Sciatic nerve (tissue), 2 donors: ENCODE data around the gene TNN. TPM values are rescaled to one million over a fixed set of nuclear protein-coding genes. Genes with fewer than 3 reads are reported as not detected.

Experiments used
- ATAC-seq: fragments of 200-7000 bp; cut with Tn5 transposase; one replicate; pipeline ENCODE4 v1.9.1; 2020; ENCODE audit warnings: mild to moderate bottlenecking, moderate library complexity
- DNase-seq: peaks from one replicate; pipeline ENCODE4 v3.0.0-alpha.2; 2020; ENCODE audit warnings: low spot score
- intact Hi-C: fragments of 100-400 bp; cut with DNase I; formaldehyde crosslinking; loops from one replicate; pipeline ENCODE4 v1.14.2; 2022
- total RNA-seq: library from RNA; stranded (reverse); fragmentation: NEBNext Ultra II Directional; extraction: Animal tissue kit (Norgen Biotek cat#: 25700); gene quantifications from one replicate; pipeline ENCODE4 v1.2.1, GENCODE V29; 2021
- donor health status: DM: no; HTN: no; CAD: no.
- donor health status: DM: no; HTN: no; CAD: no.

TNN gene
- total RNA-seq, 1 donor from 2014 or later = 1.1 TPM

GRCh38 chr1:175191659-175192058 lies 124.0 kb downstream of the TNN start:
- intact Hi-C loops = no loop called here
- ATAC-seq (peak; percentile 35), DNase-seq (no peak)

- intact Hi-C loops = no loop called here
Measured at GRCh38 chr1:175192111-175192629, 124.5 kb downstream of the TNN start.

GRCh38 chr1:175192630-175193526 lies 125.2 kb downstream of the TNN start, which contains the start of gene KIAA0040:
KIAA0040 (minus strand) TSS chr1:175192776; CDS start chr1:175161013, 31,763 bp downstream.
- intact Hi-C loops = no loop called here
- ATAC-seq (peak; percentile 92), DNase-seq (peak; percentile 84)

More at GRCh38 chr1:175192111-175192629, 124.5 kb downstream of the TNN start:
- DNase-seq = peak; percentile 79
- ATAC-seq = peak; percentile 25

GRCh38 chr1:175193527-175193910 lies 125.9 kb downstream of the TNN start:
- intact Hi-C loops = no loop called here
- ATAC-seq = peak; percentile 23
- no peak for DNase-seq

GRCh38 chr1:175195281-175195680 lies 127.6 kb downstream of the TNN start:
- intact Hi-C loops = no loop called here

GRCh38 chr1:175195798-175196197 lies 128.2 kb downstream of the TNN start:
- no peak for DNase-seq
- intact Hi-C loops = no loop called here
- ATAC-seq = no peak

More at GRCh38 chr1:175195281-175195680, 127.6 kb downstream of the TNN start:
- no peak for DNase-seq
- ATAC-seq = no peak

GRCh38 chr1:175197531-175197930 lies 129.9 kb downstream of the TNN start:
- ATAC-seq (no peak), DNase-seq (no peak)
- intact Hi-C loops = no loop called here

Other genes with a start within 250 kb of the TNN start
- gene CACYBP, start 67.9 kb upstream of the TNN start, total RNA-seq = 82.2 TPM
- gene MRPS14, start 44.4 kb upstream of the TNN start, total RNA-seq = 27.6 TPM
- 16.8 TPM for gene KIAA0040, start 124.9 kb downstream of the TNN start, total RNA-seq